HG03025 (cell line): ENCODE data around the gene TXNDC12.

Experiments used
- ATAC-seq: cut with Tn5 transposase; IDR thresholded peaks from one replicate; pipeline ENCODE4 v1.9.1; 2021; ENCODE audit warnings: mild to moderate bottlenecking, moderate library complexity; ENCODE audit not compliant: unreplicated experiment, low FRiP score

The TXNDC12 gene

GRCh38 chr1:52002038-52002917 is 52.7 kb downstream of the TXNDC12 start:
- no peak for ATAC-seq

- ATAC-seq: no peak
Measured at GRCh38 chr1:51998701-51999100, 56.3 kb downstream of the TXNDC12 start.

- no peak for ATAC-seq
Measured at GRCh38 chr1:51997974-51998382, 57.0 kb downstream of the TXNDC12 start.

- ATAC-seq: no peak
Measured at GRCh38 chr1:51990478-51990965, 64.5 kb downstream of the TXNDC12 start, which contains the start of gene RAB3B. Gene RAB3B, minus strand, starts transcription at chr1:51990700. Its CDS starts 13,583 bp downstream, at chr1:51977117.

GRCh38 chr1:51989582-51990477 is 65.2 kb downstream of the TXNDC12 start:
- no peak for ATAC-seq

- ATAC-seq: no peak
Measured at GRCh38 chr1:51988254-51988653, 66.7 kb downstream of the TXNDC12 start.

GRCh38 chr1:51986718-51987117 is 68.3 kb downstream of the TXNDC12 start:
- ATAC-seq: no peak

GRCh38 chr1:51982161-51982560 is 72.8 kb downstream of the TXNDC12 start:
- ATAC-seq: no peak

- no peak for ATAC-seq
Measured at GRCh38 chr1:51981555-51981954, 73.4 kb downstream of the TXNDC12 start.

- ATAC-seq: no peak
Measured at GRCh38 chr1:51978099-51978498, 76.9 kb downstream of the TXNDC12 start.

- no peak for ATAC-seq
Measured at GRCh38 chr1:51976846-51977602, 78.0 kb downstream of the TXNDC12 start.

- no peak for ATAC-seq
Measured at GRCh38 chr1:51973587-51974474, 81.2 kb downstream of the TXNDC12 start.
